Ammon's horn (tissue), 1 donor: ENCODE results near the gene TLCD3B.

Experiments
- DNase-seq: peaks from one replicate; pipeline ENCODE4 v3.0.0-alpha.2; 2016; ENCODE audit warnings: low spot score

The TLCD3B gene

GRCh38 chr16:29988346-29989075, 42.6 kb downstream of the TLCD3B start:
- DNase-seq: no peak

- DNase-seq: no peak
These were observed 43.5 kb downstream of the TLCD3B start for GRCh38 chr16:29987371-29988085.

GRCh38 chr16:29986931-29987330, 44.1 kb downstream of the TLCD3B start:
- DNase-seq: no peak

GRCh38 chr16:29986231-29986630, 44.8 kb downstream of the TLCD3B start:
- no peak for DNase-seq

GRCh38 chr16:29985271-29985811, 45.7 kb downstream of the TLCD3B start:
- no peak for DNase-seq

GRCh38 chr16:29984764-29985147, 46.3 kb downstream of the TLCD3B start:
- DNase-seq: no peak

- no peak for DNase-seq
These were observed 46.8 kb downstream of the TLCD3B start for GRCh38 chr16:29984137-29984763.

- no peak for DNase-seq
These were observed 47.5 kb downstream of the TLCD3B start for GRCh38 chr16:29983420-29984136.

- no peak for DNase-seq
These were observed 48.3 kb downstream of the TLCD3B start for GRCh38 chr16:29982560-29983419.

- DNase-seq: no peak
These were observed 52.4 kb downstream of the TLCD3B start for GRCh38 chr16:29978564-29979270.

GRCh38 chr16:29978081-29978480, 53.0 kb downstream of the TLCD3B start:
- DNase-seq: no peak

GRCh38 chr16:29977063-29977825, 53.8 kb downstream of the TLCD3B start:
- DNase-seq: no peak

GRCh38 chr16:29975811-29976511, 55.1 kb downstream of the TLCD3B start:
- no peak for DNase-seq

GRCh38 chr16:29975134-29975538, 55.9 kb downstream of the TLCD3B start:
- no peak for DNase-seq
